Lung microvascular endothelial cell (primary cell): Measurements from ENCODE around the gene TOP2B. TPM values are rescaled to one million over a fixed set of nuclear protein-coding genes. Genes with fewer than 3 reads are reported as not detected.

Source experiments
- DNase-seq, 2 donors: peaks; one replicate each; pipeline versions ENCODE4 v3.0.0 to v3.0.0-alpha.2; 2010; ENCODE audit warnings: low read depth in 2 of 2
- total RNA-seq: library from RNA; depleted of rRNA; stranded (reverse); fragments of >200 nt; gene quantifications from 2 replicates; pipeline ENCODE4 v1.2.1, GENCODE V29; 2014

Gene TOP2B
- total RNA-seq, 1 donor from 2014 or later: 52.2 TPM

DNA sequence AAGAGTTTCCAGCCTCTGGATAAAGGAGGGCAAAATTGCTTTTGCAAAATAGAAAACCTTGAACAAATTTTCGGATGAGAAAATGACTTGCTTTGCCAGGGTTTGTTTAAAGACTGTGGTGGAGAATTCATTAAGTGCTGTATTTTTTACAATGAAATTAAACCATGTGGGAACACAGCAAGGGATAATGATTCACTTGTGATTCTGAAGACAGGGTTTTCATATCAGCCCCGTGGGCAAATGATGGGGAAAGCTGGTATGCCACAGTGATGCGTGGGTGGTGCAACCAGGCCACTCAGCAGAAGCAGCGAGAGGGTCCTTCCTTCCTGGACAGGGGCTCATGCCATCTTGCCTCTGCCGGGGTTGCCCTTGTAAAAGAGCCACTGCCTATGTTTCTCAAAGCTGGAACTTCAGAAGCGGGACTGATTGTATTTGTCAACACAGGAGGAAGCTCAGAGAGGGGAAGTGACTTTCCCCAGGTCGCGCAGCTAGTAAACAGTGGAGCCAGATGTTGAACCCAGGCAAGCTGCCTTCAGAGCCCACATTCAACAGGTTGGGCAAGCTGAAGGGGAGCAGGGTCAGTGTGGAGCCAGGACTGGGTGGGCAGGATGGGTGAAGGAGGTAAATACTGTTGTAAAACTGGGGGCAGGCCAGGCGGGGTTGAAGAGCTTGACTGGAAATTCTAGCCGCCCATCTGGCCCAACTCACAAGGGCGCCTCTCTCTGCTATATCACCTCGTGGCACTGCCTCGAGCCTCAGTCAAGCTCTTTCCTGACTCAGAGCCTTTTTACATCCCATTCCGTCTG is 79.1 kb downstream of the TOP2B start:
- no peak for DNase-seq

GRCh38 chr3:25584011-25584789 is 80.5 kb downstream of the TOP2B start:
- no peak for DNase-seq

- no peak for DNase-seq
Observed at GRCh38 chr3:25583343-25583742, 81.4 kb downstream of the TOP2B start.

DNA sequence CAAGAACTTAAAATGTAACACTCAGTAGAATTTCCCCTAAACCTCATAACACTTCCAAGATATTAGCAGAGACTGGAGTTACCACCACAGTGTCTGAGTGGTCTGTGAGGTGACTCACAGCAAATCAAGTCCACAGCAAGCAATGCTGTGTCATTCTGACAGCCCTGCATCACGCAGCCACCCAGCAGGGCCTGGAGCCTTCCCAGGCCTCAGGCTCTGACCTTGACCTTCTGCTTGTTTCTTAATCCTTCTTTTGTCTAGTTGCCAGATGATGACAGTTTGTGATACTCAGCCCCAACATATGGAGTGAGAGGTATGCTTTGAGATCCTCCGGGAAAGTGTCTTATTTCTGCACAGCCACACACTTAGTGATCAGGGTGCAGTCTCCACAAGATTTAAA is 82.5 kb downstream of the TOP2B start:
- DNase-seq: peak in 1 of 2 donors; percentile 93

DNA sequence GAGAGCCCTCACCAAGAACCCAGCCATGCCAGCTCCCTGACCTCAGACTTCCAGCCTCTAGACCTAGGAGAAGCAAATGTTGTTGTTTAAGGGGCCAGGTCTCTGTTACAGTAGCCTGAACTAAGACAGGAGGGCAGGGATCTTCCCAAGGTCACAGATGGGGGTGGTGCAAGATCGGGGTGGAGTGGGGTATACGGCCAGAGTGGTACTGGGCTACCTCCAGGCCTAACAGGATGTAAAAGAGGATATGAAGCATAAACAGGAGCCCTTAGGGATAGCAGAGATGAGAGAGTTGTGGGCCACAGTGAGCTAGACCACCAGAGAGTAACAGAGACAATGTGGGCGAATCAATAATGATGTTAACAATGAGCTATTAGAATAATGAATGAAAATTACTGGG is 82.9 kb downstream of the TOP2B start:
- DNase-seq: peak in 1 of 2 donors; percentile 26

- no peak for DNase-seq
Observed at GRCh38 chr3:25581335-25581734, 83.4 kb downstream of the TOP2B start.

- no peak for DNase-seq
Observed at GRCh38 chr3:25580534-25580933, 84.2 kb downstream of the TOP2B start.

DNA sequence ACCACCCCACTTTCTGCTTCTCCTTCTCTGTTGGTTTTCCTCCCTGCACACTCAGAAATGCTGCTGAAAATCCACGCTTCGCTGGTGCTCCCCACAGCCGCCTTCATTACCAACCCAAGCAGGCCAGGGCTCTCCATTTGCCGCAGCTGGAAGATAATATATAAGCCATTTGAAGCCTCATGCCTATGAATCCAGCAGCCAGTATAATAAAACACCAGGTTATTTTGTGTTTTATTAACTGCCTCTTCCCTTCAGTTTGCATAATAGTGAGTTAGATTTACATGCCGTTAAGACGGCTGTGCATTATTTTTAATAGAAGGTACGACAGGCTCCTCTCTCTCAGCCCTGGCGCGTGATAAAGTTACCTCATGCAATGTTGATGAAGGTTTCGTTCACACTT is 86.6 kb downstream of the TOP2B start:
- no peak for DNase-seq

DNA sequence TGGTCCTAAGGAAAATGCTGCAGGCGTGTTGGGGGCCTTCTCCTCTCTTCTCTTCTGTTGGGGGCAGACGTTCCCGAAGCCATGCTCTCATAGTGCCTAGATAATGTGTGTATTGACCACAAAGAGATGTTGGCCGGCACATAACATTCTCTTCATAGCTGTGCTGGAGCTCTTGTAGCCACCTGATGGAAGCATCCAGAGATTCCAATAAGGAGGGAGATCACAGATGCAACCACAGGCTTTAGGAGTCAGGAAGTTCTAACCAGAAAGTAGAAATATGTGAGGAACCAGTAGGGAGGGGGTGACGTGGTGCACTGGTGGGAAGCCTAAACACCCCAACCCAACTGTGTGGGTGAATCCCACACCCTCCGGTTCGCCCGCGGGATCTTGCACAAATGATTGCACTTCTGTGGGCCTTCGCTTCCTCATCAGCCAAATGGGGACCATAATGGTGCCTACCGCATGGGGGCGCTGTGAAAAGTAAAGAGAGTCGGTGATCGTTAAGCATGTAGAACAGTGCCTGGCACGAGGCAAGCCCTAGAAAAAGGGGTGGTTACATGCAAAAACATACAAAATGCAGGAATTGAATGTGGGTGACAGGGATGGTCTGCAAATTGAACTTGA is 87.8 kb downstream of the TOP2B start:
- no peak for DNase-seq

DNA sequence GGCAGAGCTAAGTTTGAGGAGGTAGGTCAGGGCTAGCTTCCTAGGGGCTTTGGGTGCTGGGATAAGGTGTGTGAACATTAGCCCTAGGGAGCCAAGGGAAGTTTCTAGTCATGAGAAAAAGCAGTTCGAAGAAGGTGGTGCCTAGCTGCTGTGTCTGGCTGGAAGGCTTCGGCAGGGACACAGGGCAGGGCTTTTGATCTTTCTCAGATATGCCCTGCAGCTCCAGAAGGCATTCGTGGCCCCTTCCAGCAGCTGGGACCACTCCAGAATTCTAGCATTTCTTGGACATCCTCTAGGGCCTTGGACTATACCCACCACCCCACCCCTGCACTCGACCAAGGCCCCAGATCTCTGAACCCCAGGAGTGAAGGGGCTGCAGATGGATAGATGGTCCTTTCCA is 88.6 kb downstream of the TOP2B start:
- no peak for DNase-seq

GRCh38 chr3:25575001-25575400 is 89.7 kb downstream of the TOP2B start:
- DNase-seq: no peak

- no peak for DNase-seq
Observed at GRCh38 chr3:25574172-25574765, 90.4 kb downstream of the TOP2B start.

DNA sequence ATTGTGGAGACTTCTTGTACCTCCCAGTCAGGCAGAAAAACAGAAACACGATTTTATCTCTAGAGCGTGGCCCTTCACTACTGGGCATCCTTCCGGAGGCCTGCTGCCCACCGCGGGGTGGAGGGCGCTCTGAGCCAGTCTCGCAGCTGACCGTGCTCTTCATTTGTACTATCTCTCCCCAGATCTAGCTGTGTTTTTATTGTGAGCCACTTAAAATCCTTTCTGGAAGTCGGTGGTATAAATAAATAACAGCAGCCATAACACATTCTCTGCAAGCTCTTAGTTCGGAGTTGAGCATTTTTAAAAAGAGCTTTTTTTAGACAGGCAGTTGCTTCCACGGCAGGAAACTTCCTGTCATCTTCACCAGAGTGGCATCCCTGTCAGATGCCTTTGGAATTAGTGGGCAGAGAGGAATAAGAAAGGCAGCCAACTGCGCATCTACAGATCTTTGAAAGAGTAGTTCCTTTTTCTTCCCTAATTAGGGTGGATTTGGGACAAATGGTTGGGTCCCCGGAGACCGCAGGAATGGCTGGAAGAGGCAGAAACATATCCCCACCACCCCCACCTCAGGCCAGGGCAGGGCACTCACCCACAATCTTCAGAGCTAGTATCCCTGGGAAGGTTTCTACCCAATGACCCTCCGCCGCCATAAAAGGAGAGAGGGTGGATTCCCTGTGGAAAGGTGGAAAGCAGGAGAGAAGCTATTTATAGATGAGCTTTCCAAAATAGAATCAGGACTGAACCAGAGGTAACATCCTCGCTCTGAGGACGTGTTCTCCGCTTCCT is 91.1 kb downstream of the TOP2B start:
- no peak for DNase-seq

- DNase-seq: no peak
Observed at GRCh38 chr3:25572919-25573385, 91.8 kb downstream of the TOP2B start.

- DNase-seq: no peak
Observed at GRCh38 chr3:25572336-25572735, 92.4 kb downstream of the TOP2B start.

DNA sequence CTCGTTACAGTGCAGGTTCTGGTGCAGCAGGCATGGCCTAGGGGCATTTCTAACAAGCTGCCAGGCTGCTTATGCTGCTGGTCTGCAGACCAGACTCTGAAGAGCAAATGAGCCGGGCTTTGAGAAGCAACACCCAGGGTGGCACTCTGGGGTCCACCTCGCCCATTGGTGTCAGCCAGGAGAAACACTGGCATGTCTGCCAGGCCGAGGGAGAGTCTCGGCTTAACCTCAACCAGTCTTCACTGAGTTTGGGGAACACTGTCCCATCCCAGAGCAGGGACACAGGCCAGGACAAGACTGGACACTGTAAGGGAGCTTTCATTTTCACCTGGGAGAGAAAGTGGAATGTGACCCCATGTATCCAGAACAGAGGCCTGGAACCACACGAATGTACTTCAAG is 93.4 kb downstream of the TOP2B start:
- no peak for DNase-seq

GRCh38 chr3:25568525-25569078 is 96.1 kb downstream of the TOP2B start:
- no peak for DNase-seq

- DNase-seq: no peak
Observed at GRCh38 chr3:25567806-25568524, 96.7 kb downstream of the TOP2B start.

GRCh38 chr3:25567388-25567787 is 97.3 kb downstream of the TOP2B start:
- no peak for DNase-seq

- DNase-seq: no peak
Observed at GRCh38 chr3:25566358-25566920, 98.3 kb downstream of the TOP2B start.
